GM18858 (cell line): ENCODE results near the gene MUCL1.
A peak's percentile ranks its signal among the peaks of the same experiment; 100 is the strongest.
"Not testable (repeated sequence)": the region's sequence is repeated elsewhere in the genome, so short reads cannot be mapped to it uniquely, and the experiment has no call there.

Experiments
- ATAC-seq: cut with Tn5 transposase; IDR thresholded peaks from one replicate; pipeline ENCODE4 v1.9.1; 2021; ENCODE audit not compliant: unreplicated experiment

Gene MUCL1

GRCh38 chr12:54853933-54854538 is at the start of gene MUCL1:
MUCL1 (plus strand) TSS chr12:54854516; CDS start chr12:54854583, 67 bp downstream.
- ATAC-seq = peak; percentile 96

- ATAC-seq = no peak
Observed at GRCh38 chr12:54821676-54822075, 32.6 kb upstream of the MUCL1 start.

- ATAC-seq = no peak
Observed at GRCh38 chr12:54824402-54824801, 29.9 kb upstream of the MUCL1 start.

GRCh38 chr12:54829511-54829910 is 24.8 kb upstream of the MUCL1 start:
- ATAC-seq = no peak

- ATAC-seq = no peak
Observed at GRCh38 chr12:54830199-54830598, 24.1 kb upstream of the MUCL1 start.

GRCh38 chr12:54831631-54832030 is 22.7 kb upstream of the MUCL1 start:
- ATAC-seq = no peak

- no peak for ATAC-seq
Observed at GRCh38 chr12:54840244-54840865, 14.0 kb upstream of the MUCL1 start.

- ATAC-seq = no peak
Observed at GRCh38 chr12:54857406-54857805, 3.1 kb downstream of the MUCL1 start.

- no peak for ATAC-seq
Observed at GRCh38 chr12:54858562-54858961, 4.2 kb downstream of the MUCL1 start.

- ATAC-seq = no peak
Observed at GRCh38 chr12:54859502-54859901, 5.2 kb downstream of the MUCL1 start.

GRCh38 chr12:54861927-54862326 is 7.6 kb downstream of the MUCL1 start:
- ATAC-seq = no peak

- no peak for ATAC-seq
Observed at GRCh38 chr12:54863948-54864618, 9.8 kb downstream of the MUCL1 start.

- ATAC-seq = no peak
Observed at GRCh38 chr12:54865683-54866324, 11.5 kb downstream of the MUCL1 start.

GRCh38 chr12:54868690-54869089 is 14.4 kb downstream of the MUCL1 start:
- ATAC-seq = no peak

- no peak for ATAC-seq
Observed at GRCh38 chr12:54870048-54870447, 15.7 kb downstream of the MUCL1 start.

- ATAC-seq = no peak
Observed at GRCh38 chr12:54870617-54871016, 16.3 kb downstream of the MUCL1 start.

GRCh38 chr12:54879150-54879549 is 24.8 kb downstream of the MUCL1 start:
- ATAC-seq = no peak

GRCh38 chr12:54879579-54879978 is 25.3 kb downstream of the MUCL1 start:
- no peak for ATAC-seq

GRCh38 chr12:54882079-54882478 is 27.8 kb downstream of the MUCL1 start:
- ATAC-seq = no peak

- ATAC-seq = not testable (repeated sequence)
Observed at GRCh38 chr12:54882597-54882996, 28.3 kb downstream of the MUCL1 start.

GRCh38 chr12:54888428-54888827 is 34.1 kb downstream of the MUCL1 start:
- not testable (repeated sequence) for ATAC-seq

GRCh38 chr12:54890339-54890738 is 36.0 kb downstream of the MUCL1 start:
- no peak for ATAC-seq
